ENCODE data around the gene NUCKS1. TPM values are rescaled to one million over a fixed set of nuclear protein-coding genes. Genes with fewer than 3 reads are reported as not detected.

The NUCKS1 gene
- total RNA-seq, 4 donors from 2014 or later: 32.4 to 73.4 (median 60.9) TPM

DNA sequence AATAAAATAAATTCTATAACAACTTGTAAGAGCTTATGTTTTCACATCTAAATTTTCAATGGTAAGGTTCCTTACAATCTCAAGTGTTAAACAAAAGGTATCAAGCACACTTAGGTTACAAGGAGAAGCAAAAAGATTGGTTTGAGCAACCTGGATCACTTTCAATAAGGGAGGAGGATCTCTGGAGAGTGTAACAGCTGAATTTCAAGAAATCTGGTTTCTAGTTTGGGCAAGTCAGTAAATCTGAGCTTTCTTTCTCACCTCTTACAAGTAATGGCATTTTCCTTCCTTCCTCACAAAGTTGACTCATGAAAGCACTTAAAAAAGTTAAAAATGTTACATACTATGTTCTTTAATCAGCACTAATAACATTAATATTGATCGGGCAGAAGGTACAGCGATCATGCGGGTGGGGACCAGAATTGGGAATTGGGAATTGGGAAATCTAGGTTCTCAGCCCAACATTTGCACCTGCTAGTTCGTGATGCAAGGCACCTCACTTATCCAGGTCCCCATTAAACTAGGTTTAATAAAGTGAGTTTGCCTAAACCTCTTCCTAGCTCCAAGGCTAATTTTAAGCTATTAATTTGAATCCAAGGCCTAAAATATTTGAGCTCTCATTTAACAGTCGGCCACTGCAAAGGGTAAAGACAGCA is 3.1 kb downstream of the NUCKS1 start:
- Histone ChIP-seq H3K4me3 (peak overlapping the region in 1 of 4 donors; percentile 4), H3K27me3 (no peaks in the 10 kb centered on the region), H3K4me1 (peaks cover 14 to 70% (median 24%) of the 10 kb centered on the region in 3 donors), H3K27ac (peak overlapping the region in 3 of 4 donors; percentile 16 to 100 (median 47)), H3K9me3 (no peaks in the 10 kb centered on the region), H3K36me3 (no peaks in the 10 kb centered on the region)
- intact Hi-C loops (cut with DNase I): no loop called here
- no peak for TF ChIP-seq POLR2A (IDR thresholded peaks at IDR 0.05)
- TF ChIP-seq CTCF (IDR thresholded peaks at IDR 0.05): no peak
- DNase-seq: no peak
- WGBS, 2 donors: 40 to 53% methylated on average over 5 of the region's 5 CpGs

DNA sequence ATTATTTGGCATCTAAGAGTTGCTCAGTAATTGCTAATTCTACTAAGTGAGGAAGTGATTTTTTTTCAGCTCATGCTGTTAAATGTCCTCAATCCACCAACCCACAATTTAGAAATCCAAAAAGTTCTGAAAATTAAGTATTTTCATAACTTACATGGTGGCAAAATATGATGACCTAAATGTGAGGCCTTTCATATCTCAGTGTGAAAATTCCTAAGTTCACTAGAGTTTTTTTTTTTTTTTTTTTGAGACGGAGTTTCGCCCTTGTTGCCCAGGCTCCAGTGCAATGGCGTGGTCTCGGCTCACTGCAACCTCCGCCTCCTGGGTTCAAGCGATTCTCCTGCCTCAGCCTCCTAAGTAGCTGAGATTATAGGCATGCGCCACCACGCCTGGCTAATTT is 5.6 kb downstream of the NUCKS1 start:
- intact Hi-C loops (cut with DNase I): no loop called here
- 90 to 100% methylated on average over 2 to 5 of the region's 8 CpGs for WGBS, 2 donors
- Histone ChIP-seq H3K36me3 (peaks cover 0 to 13% (median 0%) of the 10 kb centered on the region in 3 donors), H3K4me3 (no peak overlapping the region), H3K27me3 (no peaks in the 10 kb centered on the region), H3K27ac (no peak overlapping the region), H3K9me3 (no peaks in the 10 kb centered on the region), H3K4me1 (peaks cover 11 to 72% (median 24%) of the 10 kb centered on the region in 3 donors)
- DNase-seq: no peak
- TF ChIP-seq CTCF (IDR thresholded peaks at IDR 0.05) (no peak), POLR2A (IDR thresholded peaks at IDR 0.05) (no peak)

- no peaks in the 10 kb centered on the region for H3K27me3 ChIP-seq
- H3K4me3 ChIP-seq: no peak overlapping the region
- TF ChIP-seq CTCF (IDR thresholded peaks at IDR 0.05): no peak
- TF ChIP-seq POLR2A (IDR thresholded peaks at IDR 0.05): no peak
- intact Hi-C loops (cut with DNase I): no loop called here
- peaks cover 0 to 13% (median 0%) of the 10 kb centered on the region in 3 donors for H3K36me3 ChIP-seq
- no peak for DNase-seq
- no peak overlapping the region for H3K27ac ChIP-seq
- WGBS, 2 donors: 46 to 53% methylated on average over 4 of the region's 4 CpGs
- peaks cover 11 to 72% (median 24%) of the 10 kb centered on the region in 3 donors for H3K4me1 ChIP-seq
- no peaks in the 10 kb centered on the region for H3K9me3 ChIP-seq
Measured at GRCh38 chr1:205743977-205744376, 6.0 kb downstream of the NUCKS1 start.

DNA sequence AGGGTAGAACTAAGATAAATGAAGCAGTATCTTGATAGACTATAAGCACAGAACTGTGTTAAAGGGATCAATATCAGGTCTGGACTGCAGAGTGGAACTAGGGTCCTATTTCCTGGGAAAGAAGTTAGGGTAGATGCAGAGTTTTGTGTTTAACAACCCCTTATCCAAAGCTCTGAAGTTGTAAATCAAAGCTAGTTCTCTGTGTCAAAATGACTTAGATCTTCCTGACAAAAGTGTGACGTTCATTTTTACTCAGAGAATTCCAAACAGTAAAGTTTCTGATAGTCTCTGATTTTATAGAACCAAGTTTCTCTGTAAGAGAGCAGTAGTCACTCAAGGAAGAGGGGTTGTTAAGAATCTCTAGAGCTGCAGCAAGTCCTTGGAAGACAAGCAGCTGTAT is 8.3 kb downstream of the NUCKS1 start:
- Histone ChIP-seq H3K9me3 (no peaks in the 10 kb centered on the region), H3K27ac (no peak overlapping the region), H3K36me3 (peaks cover 0 to 18% (median 0%) of the 10 kb centered on the region in 3 donors), H3K4me3 (no peak overlapping the region), H3K27me3 (no peaks in the 10 kb centered on the region), H3K4me1 (peaks cover under 1 to 53% (median 9%) of the 10 kb centered on the region in 3 donors)
- TF ChIP-seq CTCF (IDR thresholded peaks at IDR 0.05) (no peak), POLR2A (IDR thresholded peaks at IDR 0.05) (no peak)
- intact Hi-C loops (cut with DNase I): no loop called here
- DNase-seq: no peak
- WGBS, 2 donors: 30 to 79% methylated on average over 1 of the region's 1 CpG

DNA sequence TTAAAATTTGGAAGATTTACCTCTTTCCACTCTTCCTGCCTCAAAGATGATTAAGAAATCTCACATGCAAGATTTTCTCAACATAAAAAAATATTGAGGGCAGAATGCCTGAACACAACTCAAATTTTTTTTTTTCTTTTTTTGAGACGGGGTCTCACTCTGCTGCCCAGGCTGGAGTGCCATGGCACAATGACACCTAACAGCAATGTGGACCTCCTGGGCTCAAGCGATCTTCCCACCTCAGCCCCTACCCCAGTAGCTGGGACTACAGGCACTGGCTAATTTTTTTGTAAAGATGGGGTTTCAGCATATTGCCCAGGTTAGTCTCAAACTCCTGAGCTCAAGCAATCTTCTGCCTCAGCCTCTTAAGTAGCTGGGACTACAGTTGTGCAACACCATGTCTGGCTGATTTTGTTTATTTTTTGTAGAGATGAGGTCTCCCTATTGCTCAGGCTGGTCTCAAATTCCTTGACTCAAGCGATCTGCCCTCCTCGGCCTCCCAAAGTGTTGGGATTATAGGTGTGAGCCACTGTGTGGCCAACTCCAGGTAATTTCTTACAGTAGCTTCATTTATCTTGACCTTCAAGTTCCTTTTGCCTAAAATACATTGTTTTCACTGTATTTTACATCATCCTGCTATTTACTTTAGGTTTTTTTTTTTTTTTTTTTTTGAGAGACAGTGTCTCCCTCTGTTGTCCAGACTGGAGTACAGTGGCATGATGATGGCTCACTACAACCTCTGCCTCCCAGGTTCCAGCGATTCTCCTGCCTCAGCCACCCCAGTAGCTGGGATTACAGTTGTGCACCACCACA is 10.4 kb downstream of the NUCKS1 start:
- intact Hi-C loops (cut with DNase I): no loop called here
- Histone ChIP-seq H3K4me1 (peaks cover 0 to 32% (median 3%) of the 10 kb centered on the region in 3 donors), H3K36me3 (peaks cover 0 to 26% (median 0%) of the 10 kb centered on the region in 3 donors), H3K4me3 (no peak overlapping the region), H3K27ac (no peak overlapping the region), H3K27me3 (no peaks in the 10 kb centered on the region), H3K9me3 (no peaks in the 10 kb centered on the region)
- DNase-seq: no peak
- WGBS, 2 donors: 68 to 70% methylated on average over 5 of the region's 5 CpGs
- no peak for TF ChIP-seq POLR2A (IDR thresholded peaks at IDR 0.05)
- no peak for TF ChIP-seq CTCF (IDR thresholded peaks at IDR 0.05)

All from esophagus squamous epithelium (tissue), 5 donors.